ENCODE results near the gene TMEM170B.

TMEM170B gene

GRCh38 chr6:11515763-11516162, 21.8 kb upstream of the TMEM170B start:
- no peak for TF ChIP-seq CTCF (IDR thresholded peaks at IDR 0.05; ENCODE audit: borderline replicate concordance, insufficient read depth, low read depth, low read length)
- no peak overlapping the region for H3K4me3 ChIP-seq (ENCODE audit: low read depth, low read length)

DNA sequence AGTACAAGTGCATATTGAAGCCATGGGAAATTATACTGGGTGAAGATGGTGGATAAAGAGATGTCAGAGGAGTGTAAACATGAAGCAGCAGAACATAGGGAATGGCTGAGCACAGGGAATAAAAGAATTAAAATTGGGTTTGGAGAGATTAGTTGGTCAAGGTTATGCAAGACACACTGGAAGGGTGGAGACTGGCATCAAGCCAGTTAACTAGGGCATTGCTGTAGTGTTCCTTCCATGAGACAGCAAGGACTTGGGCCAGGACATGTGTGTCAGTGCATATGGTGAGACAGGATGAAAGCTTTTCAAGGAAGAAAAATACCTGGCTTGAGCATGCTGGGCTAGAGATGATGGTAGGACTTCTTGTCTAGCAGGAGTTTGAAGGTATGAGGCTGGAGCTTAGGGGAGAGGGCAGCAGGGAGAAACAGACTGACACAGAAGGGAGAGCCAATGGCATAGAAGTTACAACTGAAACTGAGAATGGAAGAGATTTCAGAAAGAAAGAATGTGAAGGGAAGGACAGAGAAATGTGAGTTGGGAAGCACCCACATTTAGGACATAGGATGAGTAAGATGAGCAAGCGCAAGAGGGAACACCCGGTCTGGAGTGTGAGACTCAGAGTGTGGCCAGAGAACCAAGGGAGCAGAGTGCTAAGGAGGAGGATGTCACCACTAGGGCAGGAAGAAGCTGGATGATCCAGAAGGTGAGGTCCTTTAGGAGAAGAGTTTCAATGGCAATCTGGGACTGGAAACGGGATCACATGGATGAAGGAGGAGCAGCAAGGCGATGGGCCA, 14.5 kb upstream of the TMEM170B start:
- H3K4me3 ChIP-seq (ENCODE audit: low read depth, low read length), result no peak overlapping the region
- TF ChIP-seq CTCF (IDR thresholded peaks at IDR 0.05; ENCODE audit: borderline replicate concordance, insufficient read depth, low read depth, low read length), result no peak

DNA sequence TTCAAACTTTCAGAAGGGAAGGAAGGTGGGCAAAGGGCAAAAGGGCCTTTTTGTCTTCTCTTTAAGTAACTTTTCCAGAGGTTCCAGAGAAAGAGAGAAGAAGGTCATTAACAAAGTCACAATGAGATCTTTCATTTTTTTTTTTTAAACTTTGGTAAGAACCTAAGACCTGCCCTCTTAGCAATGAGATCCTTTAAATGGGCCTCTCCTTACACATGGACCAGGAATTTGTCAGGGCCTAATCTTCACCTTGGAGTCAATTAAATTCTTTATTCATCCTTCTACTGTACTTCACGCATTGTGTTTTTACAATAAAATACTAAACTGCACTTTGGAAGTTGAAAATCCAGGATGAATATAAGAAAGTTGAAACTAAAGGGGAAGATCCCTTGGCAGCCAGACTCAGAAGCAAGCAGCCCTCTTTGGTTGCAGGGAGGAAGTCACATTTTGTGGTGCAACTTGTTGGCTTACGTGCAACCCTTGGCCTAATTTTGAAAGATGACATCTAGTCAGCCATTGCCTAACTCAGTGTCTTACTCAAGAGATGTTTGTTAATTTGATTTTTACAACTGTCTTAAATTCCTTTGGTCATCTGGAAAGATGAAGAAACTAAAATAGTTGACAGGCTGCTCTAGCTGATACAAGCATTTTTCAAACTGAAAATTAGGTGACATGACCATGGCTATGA, 11.9 kb upstream of the TMEM170B start:
- TF ChIP-seq CTCF (IDR thresholded peaks at IDR 0.05; ENCODE audit: borderline replicate concordance, insufficient read depth, low read depth, low read length), result no peak
- H3K4me3 ChIP-seq (ENCODE audit: low read depth, low read length), result no peak overlapping the region

GRCh38 chr6:11526156-11526505, 11.4 kb upstream of the TMEM170B start:
- H3K4me3 ChIP-seq (ENCODE audit: low read depth, low read length), result no peak overlapping the region
- no peak for TF ChIP-seq CTCF (IDR thresholded peaks at IDR 0.05; ENCODE audit: borderline replicate concordance, insufficient read depth, low read depth, low read length)

GRCh38 chr6:11527274-11527870, 10.2 kb upstream of the TMEM170B start:
- H3K4me3 ChIP-seq (ENCODE audit: low read depth, low read length), result no peak overlapping the region
- no peak for TF ChIP-seq CTCF (IDR thresholded peaks at IDR 0.05; ENCODE audit: borderline replicate concordance, insufficient read depth, low read depth, low read length)

- H3K4me3 ChIP-seq (ENCODE audit: low read depth, low read length), result no peak overlapping the region
- no peak for TF ChIP-seq CTCF (IDR thresholded peaks at IDR 0.05; ENCODE audit: borderline replicate concordance, insufficient read depth, low read depth, low read length)
Measured at GRCh38 chr6:11528996-11529395, 8.6 kb upstream of the TMEM170B start.
